ENCODE measurements around the gene PDE7B.
A peak's percentile ranks its signal among the peaks of the same experiment; 100 is the strongest.

The PDE7B gene

GRCh38 chr6:135890876-135891275 is 39.4 kb downstream of the PDE7B start:
- DNase-seq (ENCODE audit: low spot score): no peak

- no peak for DNase-seq (ENCODE audit: low spot score)
Observed at GRCh38 chr6:135891710-135892109, 40.2 kb downstream of the PDE7B start.

- DNase-seq (ENCODE audit: low spot score): no peak
Observed at GRCh38 chr6:135895231-135895911, 43.9 kb downstream of the PDE7B start.

- DNase-seq (ENCODE audit: low spot score): no peak
Observed at GRCh38 chr6:135897087-135897486, 45.6 kb downstream of the PDE7B start.

GRCh38 chr6:135901774-135902524 is 50.4 kb downstream of the PDE7B start:
- peak; percentile 71 for DNase-seq (ENCODE audit: low spot score)

- no peak for DNase-seq (ENCODE audit: low spot score)
Observed at GRCh38 chr6:135902756-135903331, 51.3 kb downstream of the PDE7B start.

- no peak for DNase-seq (ENCODE audit: low spot score)
Observed at GRCh38 chr6:135904666-135905065, 53.2 kb downstream of the PDE7B start.

GRCh38 chr6:135905604-135906300 is 54.3 kb downstream of the PDE7B start:
- no peak for DNase-seq (ENCODE audit: low spot score)

GRCh38 chr6:135906542-135906941 is 55.0 kb downstream of the PDE7B start:
- no peak for DNase-seq (ENCODE audit: low spot score)

- no peak for DNase-seq (ENCODE audit: low spot score)
Observed at GRCh38 chr6:135906972-135907465, 55.5 kb downstream of the PDE7B start.

- DNase-seq (ENCODE audit: low spot score): peak; percentile 27
Observed at GRCh38 chr6:135909737-135910387, 58.4 kb downstream of the PDE7B start.

GRCh38 chr6:135910790-135911618 is 59.5 kb downstream of the PDE7B start:
- DNase-seq (ENCODE audit: low spot score): no peak

GRCh38 chr6:135913785-135914184 is 62.3 kb downstream of the PDE7B start:
- no peak for DNase-seq (ENCODE audit: low spot score)

GRCh38 chr6:135919026-135919425 is 67.5 kb downstream of the PDE7B start:
- no peak for DNase-seq (ENCODE audit: low spot score)

GRCh38 chr6:135920689-135921088 is 69.2 kb downstream of the PDE7B start:
- DNase-seq (ENCODE audit: low spot score): no peak

- no peak for DNase-seq (ENCODE audit: low spot score)
Observed at GRCh38 chr6:135921188-135921587, 69.7 kb downstream of the PDE7B start.

GRCh38 chr6:135922174-135922573 is 70.7 kb downstream of the PDE7B start:
- peak; percentile 74 for DNase-seq (ENCODE audit: low spot score)

- peak; percentile 50 for DNase-seq (ENCODE audit: low spot score)
Observed at GRCh38 chr6:135922746-135923145, 71.2 kb downstream of the PDE7B start.

- DNase-seq (ENCODE audit: low spot score): no peak
Observed at GRCh38 chr6:135932651-135933050, 81.2 kb downstream of the PDE7B start.

GRCh38 chr6:135935941-135936601 is 84.6 kb downstream of the PDE7B start:
- peak; percentile 55 for DNase-seq (ENCODE audit: low spot score)

All from AG20443 (cell line).